Endothelial cell of umbilical vein (primary cell): ENCODE data around the gene CCDC32. TPM values are rescaled to one million over a fixed set of nuclear protein-coding genes. Genes with fewer than 3 reads are reported as not detected.

Source experiments
- BruUV-seq: library from RNA; stranded (reverse); fragments of 400-500 nt; replicated peaks from 2 replicates; lab custom pipeline; 2021; lab: Mats Ljungman, UMichigan
- CTCF ChIA-PET: fragments of 300-600, 350-600 bp; sonication (Branson Sonifier 250); formaldehyde crosslinking; loops from one replicate; lab custom pipeline; 2021; ENCODE audit warnings: antibody characterized with exemption, inconsistent platforms; lab: Charles Lee
- POLR2A ChIA-PET: fragments of 300-600, 350-600 bp; sonication (Branson Sonifier 250); formaldehyde crosslinking; loops from one replicate; lab custom pipeline; 2021; ENCODE audit warnings: antibody characterized with exemption, inconsistent platforms; lab: Charles Lee
- DNase-seq: peaks from one replicate; pipeline ENCODE4 v3.0.0-alpha.2; 2011; ENCODE audit warnings: low read depth, low spot score
- FAIRE-seq: peaks from 2 replicates; lab custom pipeline; 2011; peaks lifted over from hg19 to GRCh38; lab: Jason Lieb, UNC
- H2AFZ ChIP-seq: 2 replicates; pipeline ENCODE4 v1.6.0; 2012; ENCODE audit warnings: low read depth, low read length, control low read depth, inconsistent platforms
- H3K27ac ChIP-seq: 2 replicates; pipeline ENCODE4 v1.5.1; 2011; ENCODE audit warnings: low read depth, mild to moderate bottlenecking, control low read depth, low read length, moderate library complexity; ENCODE audit not compliant: insufficient read depth
- H3K27me3 ChIP-seq, 2 experiments: 2 replicates each; pipeline versions ENCODE4 v1.6.0 to v1.6.1; 2011; ENCODE audit warnings: low read length in 2 of 2, mixed read lengths in 1 of 2; ENCODE audit not compliant: control insufficient read depth in 2 of 2, insufficient read depth in 2 of 2
- H3K36me3 ChIP-seq, 2 experiments: 2 replicates in 1 of 2; 3 replicates in 1 of 2; pipeline ENCODE4 v1.5.1; 2011; ENCODE audit warnings: low read length in 2 of 2, mild to moderate bottlenecking in 1 of 2, moderate library complexity in 1 of 2; ENCODE audit not compliant: control insufficient read depth in 2 of 2, insufficient read depth in 2 of 2; ENCODE audit errors: extremely low read depth in 1 of 2
- H3K4me1 ChIP-seq: 3 replicates; pipeline ENCODE4 v1.5.1; 2011; ENCODE audit warnings: mild to moderate bottlenecking, low read length; ENCODE audit not compliant: control insufficient read depth, insufficient read depth; ENCODE audit errors: extremely low read depth
- H3K4me2 ChIP-seq: 2 replicates; pipeline ENCODE4 v1.6.1; 2011; ENCODE audit warnings: low read length, control low read depth, mixed read lengths; ENCODE audit not compliant: insufficient read depth
- H3K4me3 ChIP-seq, 3 experiments: fragments of 200-600 bp in 1 of 3; sonication (generic), shearing (Covaris generic) in 1 of 3; replicated peaks in 1 of 3; 2 replicates each; pipeline ENCODE4 v1.5.1; 2011 to 2016; ENCODE audit warnings: control low read depth in 3 of 3, low read length in 3 of 3, mild to moderate bottlenecking in 2 of 3, inconsistent platforms in 1 of 3, low read depth in 1 of 3, moderate library complexity in 1 of 3; ENCODE audit not compliant: insufficient read depth in 1 of 3
- H3K79me2 ChIP-seq: 2 replicates; pipeline ENCODE4 v1.6.0; 2012; ENCODE audit warnings: low read length, inconsistent platforms; ENCODE audit not compliant: control insufficient read depth, insufficient read depth
- H3K9ac ChIP-seq: replicated peaks from 2 replicates; pipeline ENCODE3; 2011; ENCODE audit warnings: low read length, control low read depth; ENCODE audit not compliant: insufficient read depth; ENCODE audit errors: extremely low read depth
- H3K9me1 ChIP-seq: replicated peaks from 3 replicates; pipeline ENCODE4 v1.6.0; 2011; ENCODE audit warnings: mild to moderate bottlenecking, low read length; ENCODE audit not compliant: control insufficient read depth, insufficient read depth; ENCODE audit errors: extremely low read depth
- H3K9me3 ChIP-seq: replicated peaks from 2 replicates; pipeline ENCODE4 v1.5.1; 2012; ENCODE audit warnings: low read length, inconsistent platforms; ENCODE audit not compliant: control insufficient read depth, insufficient read depth
- H4K20me1 ChIP-seq: replicated peaks from 2 replicates; pipeline ENCODE3; 2011; ENCODE audit warnings: mild to moderate bottlenecking, low read length; ENCODE audit not compliant: control insufficient read depth, insufficient read depth; ENCODE audit errors: extremely low read depth
- CTCF ChIP-seq, 2 donors: IDR thresholded peaks; 1 replicate in 1 of 2; 2 replicates in 1 of 2; pipeline ENCODE4 v1.5.1; 2011; ENCODE audit warnings: low read length in 2 of 2, mild to moderate bottlenecking in 2 of 2, moderate library complexity in 2 of 2, control low read depth in 1 of 2, inconsistent platforms in 1 of 2, low read depth in 1 of 2; ENCODE audit not compliant: insufficient read depth in 1 of 2; ENCODE audit errors: extremely low read depth in 1 of 2
- EZH2 ChIP-seq: IDR thresholded peaks from 2 replicates; pipeline ENCODE4 v1.6.1; 2012; ENCODE audit warnings: borderline replicate concordance, low read depth, mild to moderate bottlenecking, moderate library complexity, low read length, inconsistent platforms; ENCODE audit not compliant: severe bottlenecking
- FOS ChIP-seq: IDR thresholded peaks from 2 replicates; pipeline ENCODE4 v1.6.1; 2011; ENCODE audit warnings: mild to moderate bottlenecking, low read length, moderate library complexity, borderline replicate concordance; ENCODE audit not compliant: insufficient read depth
- GATA2 ChIP-seq: IDR thresholded peaks from 2 replicates; pipeline ENCODE4 v1.7.0; 2011; ENCODE audit warnings: low read depth, mild to moderate bottlenecking, moderate library complexity, mixed read lengths, low read length; ENCODE audit not compliant: insufficient read length, insufficient read depth
- JUN ChIP-seq: IDR thresholded peaks from 2 replicates; pipeline ENCODE4 v1.6.1; 2011; ENCODE audit warnings: borderline replicate concordance, low read depth; ENCODE audit not compliant: insufficient read length, insufficient read depth
- MAX ChIP-seq: IDR thresholded peaks from 2 replicates; pipeline ENCODE4 v1.6.1; 2011; ENCODE audit not compliant: insufficient read depth, insufficient read length
- MYC ChIP-seq: IDR thresholded peaks from one replicate; pipeline ENCODE4 v1.6.1; 2011; ENCODE audit warnings: mild to moderate bottlenecking, low read depth, low read length
- POLR2A ChIP-seq: IDR thresholded peaks from 2 replicates; pipeline ENCODE4 v1.6.1; 2012; ENCODE audit warnings: low read depth, mild to moderate bottlenecking, control low read depth, low read length
- POLR2AphosphoS5 ChIP-seq: IDR thresholded peaks from 2 replicates; pipeline ENCODE4 v1.6.1; 2012; ENCODE audit warnings: low read depth, mild to moderate bottlenecking, control low read depth, low read length, moderate library complexity; ENCODE audit not compliant: insufficient read depth
- dilution Hi-C: fragments of 300-500 bp; cut with MboI; formaldehyde crosslinking; loops from one replicate; pipeline ENCODE4 v1.15.0; 2019; ENCODE audit warnings: low sequenced_read_pairs; ENCODE audit not compliant: extremely low pct_ligation_motif_present
- intact Hi-C: fragments of 100-400 bp; cut with micrococcal nuclease; formaldehyde crosslinking; loops from one replicate; pipeline ENCODE4 v1.10.0; 2022
- polyA plus RNA-seq, 4 experiments: library from polyadenylated mRNA; depleted of rRNA in 3 of 4; stranded (reverse) in 3 of 4; unstranded in 1 of 4; fragments of >200 nt; gene quantifications; 2 replicates each; pipeline versions ENCODE4 v1.2.1 to v1.2.3, GENCODE V29; 2011 to 2012; ENCODE audit warnings: missing spikeins in 1 of 4
- total RNA-seq: library from RNA; stranded (reverse); gene quantifications from 2 replicates; pipeline ENCODE4 v1.2.3, GENCODE V29; 2021

The CCDC32 gene
- total and polyA plus RNA-seq, 2 donors (not counting 3 experiments of a cell fraction or from before 2014, with no cell fraction given): 22.9 to 24.0 TPM

DNA sequence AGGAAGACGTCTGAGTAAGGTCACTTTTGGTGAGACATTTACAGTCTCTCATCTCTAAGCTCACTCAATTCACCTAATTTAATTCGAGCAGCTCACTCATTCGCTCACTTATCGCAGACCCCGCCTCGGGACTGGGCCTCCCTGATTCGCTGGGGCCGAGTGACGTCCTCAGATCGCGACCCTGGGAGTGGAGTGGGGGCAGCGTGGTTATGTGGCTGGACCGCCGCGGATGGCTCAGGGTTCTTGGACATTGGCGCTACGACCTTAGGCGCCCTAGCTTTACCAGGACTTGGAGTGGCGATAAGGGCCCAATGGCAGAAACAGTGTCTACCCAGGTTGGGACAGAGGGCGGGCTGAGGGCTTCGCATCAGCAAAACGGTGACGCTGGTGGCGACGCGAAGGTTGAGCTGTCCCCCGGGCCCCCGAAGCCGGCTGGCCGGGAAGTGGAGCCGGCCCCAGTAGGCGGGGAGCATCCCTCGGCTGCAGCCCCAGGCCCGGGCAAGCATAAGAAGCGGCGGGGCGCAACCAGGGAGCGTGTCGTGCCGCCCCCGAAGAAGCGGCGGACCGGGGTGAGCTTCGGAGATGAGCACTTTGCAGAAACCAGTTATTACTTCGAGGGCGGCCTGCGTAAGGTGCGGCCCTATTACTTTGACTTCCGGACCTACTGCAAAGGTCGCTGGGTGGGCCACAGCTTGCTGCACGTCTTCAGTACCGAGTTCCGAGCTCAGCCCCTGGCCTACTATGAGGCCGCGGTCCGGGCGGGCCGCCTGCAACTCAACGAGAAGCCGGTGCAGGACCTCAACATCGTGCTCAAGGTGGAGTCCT, 4.5 kb upstream of the CCDC32 start, which contains the start of gene RPUSD2:
Gene RPUSD2 (plus strand): TSS at position 171 of the 825 bp plus-strand sequence. CDS start 39 bp downstream, at position 210.
- CTCF ChIA-PET: interaction anchor here (0.6 to 1.8 kb wide), 9 partner anchors 10 to 326 kb away, joined by 3 to 37 read pairs (median 4); partner anchors contain the start of genes KNL1 and VPS18
- H3K79me2 ChIP-seq: peaks cover 18% of the 10 kb centered on the region
- no peaks in the 10 kb centered on the region for H3K27me3 ChIP-seq
- H3K4me1 ChIP-seq: peaks cover 18% of the 10 kb centered on the region
- no peaks in the 10 kb centered on the region for H3K9me3 ChIP-seq
- peak within 1 kb of the TSS; percentile 60 to 78 (median 64) for H3K4me3 ChIP-seq
- peaks cover 2 to 14% of the 10 kb centered on the region in 2 experiments for H3K36me3 ChIP-seq
- no peaks in the 10 kb centered on the region for H4K20me1 ChIP-seq
- no peak for TF ChIP-seq GATA2
- TF ChIP-seq MAX: peak; percentile 38
- TF ChIP-seq POLR2A: peak; percentile 91
- no peak for TF ChIP-seq EZH2
- TF ChIP-seq POLR2AphosphoS5: peak; percentile 76
- TF ChIP-seq JUN: no peak
- TF ChIP-seq MYC: peak; percentile 60
- no peak for TF ChIP-seq CTCF (IDR thresholded peaks at IDR 0.05; ENCODE audit: extremely low read depth in 1 of 2, insufficient read depth in 1 of 2, low read depth in 1 of 2, low read length in 2 of 2)
- no peak for TF ChIP-seq FOS
- H3K4me2 ChIP-seq: peak within 1 kb of the TSS; percentile 92
- no peaks in the 10 kb centered on the region for H3K9me1 ChIP-seq
- peak within 1 kb of the TSS; percentile 6 for H3K27ac ChIP-seq
- TSS peak; percentile 46 for BruUV-seq
- intact Hi-C loops: loop anchor here (2.0 to 10.0 kb wide), 2 partner anchors 25 to 325 kb away; partner anchors contain the start of genes KNL1 and VPS18
- FAIRE-seq: peak; percentile 96
- H3K9ac ChIP-seq: peak within 1 kb of the TSS; percentile 57
- dilution Hi-C loops: no loop called here
- peak; percentile 92 for DNase-seq
- POLR2A ChIA-PET: interaction anchor here (1.0 to 1.3 kb wide), 2 partner anchors 13 to 20 kb away, joined by 3 to 6 read pairs; no protein-coding TSS in a partner anchor
- H2AFZ ChIP-seq: peak within 1 kb of the TSS; percentile 81
